HG03469 (cell line): Measurements from ENCODE around the gene POLR2H.

Experiments
- ATAC-seq: cut with Tn5 transposase; IDR thresholded peaks from one replicate; pipeline ENCODE4 v1.9.1; 2021; ENCODE audit warnings: mild to moderate bottlenecking, moderate library complexity, moderate number of reproducible peaks; ENCODE audit not compliant: unreplicated experiment

The POLR2H gene

DNA sequence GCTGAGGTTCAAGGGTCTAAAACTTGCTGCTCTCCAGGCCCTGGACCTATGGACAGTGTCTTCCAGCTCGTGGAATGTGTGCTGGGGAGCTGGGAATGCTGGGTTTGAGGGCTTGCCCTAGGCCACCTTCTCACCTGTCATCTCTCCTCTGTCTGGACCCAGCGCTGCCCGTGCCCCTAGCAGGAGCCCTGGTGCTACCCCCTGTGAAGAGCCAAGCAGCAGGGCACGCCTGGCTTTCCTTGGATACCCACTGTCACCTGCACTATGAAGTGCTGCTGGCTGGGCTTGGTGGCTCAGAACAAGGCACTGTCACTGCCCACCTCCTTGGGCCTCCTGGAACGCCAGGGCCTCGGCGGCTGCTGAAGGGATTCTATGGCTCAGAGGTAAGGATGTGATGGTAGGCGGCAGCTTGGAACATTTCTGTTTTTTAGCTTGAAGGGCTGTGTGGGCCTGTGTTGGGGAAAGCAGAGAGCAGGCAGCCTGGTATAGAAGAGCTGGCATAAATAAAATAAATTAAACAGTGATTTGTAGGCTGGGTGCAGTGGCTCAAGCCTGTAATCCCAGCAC is 23.4 kb downstream of the POLR2H start:
- no peak for ATAC-seq

- no peak for ATAC-seq
Measured at GRCh38 chr3:184386047-184386806, 24.7 kb downstream of the POLR2H start.

GRCh38 chr3:184387174-184387714 is 25.7 kb downstream of the POLR2H start:
- no peak for ATAC-seq

GRCh38 chr3:184388164-184388935 is 26.8 kb downstream of the POLR2H start:
- no peak for ATAC-seq

GRCh38 chr3:184388936-184389230 is 27.4 kb downstream of the POLR2H start:
- ATAC-seq: no peak

GRCh38 chr3:184389384-184389783 is 27.9 kb downstream of the POLR2H start:
- ATAC-seq: no peak

DNA sequence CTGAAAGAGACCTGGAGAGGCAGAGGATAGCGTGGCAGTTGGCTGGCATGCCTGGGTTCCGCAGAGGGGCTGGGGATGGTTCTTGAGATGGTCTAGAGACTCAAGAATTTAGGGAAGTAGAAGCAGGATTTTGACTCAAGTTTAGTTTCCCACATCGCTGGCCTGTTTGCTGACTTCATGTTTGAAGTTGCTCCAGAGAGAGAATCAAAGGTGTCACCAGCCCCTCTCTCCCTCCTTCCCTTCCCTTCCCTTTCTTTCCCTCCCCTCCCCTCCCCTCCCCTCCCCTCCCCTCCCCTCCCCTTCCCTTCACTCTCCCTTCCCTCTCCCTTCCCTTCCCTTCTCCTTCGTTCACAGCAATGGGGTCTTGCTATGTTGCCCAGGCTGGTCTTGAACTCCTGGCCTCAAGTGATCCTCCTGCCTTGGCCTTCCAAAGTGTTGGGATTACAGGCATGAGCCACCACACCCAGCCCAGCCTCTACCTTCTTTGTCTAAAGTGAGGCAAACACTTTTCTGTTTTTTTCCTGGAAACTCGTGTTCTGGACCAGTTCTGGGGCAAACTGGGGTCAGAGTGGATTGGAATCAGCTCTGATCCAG is 28.5 kb downstream of the POLR2H start:
- no peak for ATAC-seq

DNA sequence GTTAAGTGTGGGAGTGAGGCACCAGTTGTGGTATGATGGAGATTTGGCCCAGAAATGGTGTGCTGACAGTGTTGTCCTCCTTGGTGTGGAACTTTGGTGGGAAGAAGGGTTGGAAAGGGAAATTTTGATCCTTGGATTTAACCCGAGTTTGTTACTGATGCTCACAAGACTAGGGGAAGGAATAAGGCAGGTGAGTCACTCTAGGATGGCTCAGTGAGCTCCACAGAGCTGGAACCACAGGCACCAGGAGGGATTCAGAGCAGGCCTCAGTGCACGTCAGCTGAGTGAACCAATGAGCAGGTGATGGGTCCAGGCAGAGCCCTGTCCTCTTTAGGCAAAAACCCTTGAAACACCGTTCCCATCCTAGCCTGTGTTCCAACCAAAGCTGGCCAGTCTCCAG is 29.8 kb downstream of the POLR2H start:
- ATAC-seq: no peak

GRCh38 chr3:184395320-184395660 is 33.8 kb downstream of the POLR2H start:
- no peak for ATAC-seq

GRCh38 chr3:184399410-184399809 is 37.9 kb downstream of the POLR2H start:
- ATAC-seq: no peak

GRCh38 chr3:184405075-184406030 is 43.8 kb downstream of the POLR2H start:
- no peak for ATAC-seq

- no peak for ATAC-seq
Measured at GRCh38 chr3:184409331-184409926, 47.9 kb downstream of the POLR2H start.

DNA sequence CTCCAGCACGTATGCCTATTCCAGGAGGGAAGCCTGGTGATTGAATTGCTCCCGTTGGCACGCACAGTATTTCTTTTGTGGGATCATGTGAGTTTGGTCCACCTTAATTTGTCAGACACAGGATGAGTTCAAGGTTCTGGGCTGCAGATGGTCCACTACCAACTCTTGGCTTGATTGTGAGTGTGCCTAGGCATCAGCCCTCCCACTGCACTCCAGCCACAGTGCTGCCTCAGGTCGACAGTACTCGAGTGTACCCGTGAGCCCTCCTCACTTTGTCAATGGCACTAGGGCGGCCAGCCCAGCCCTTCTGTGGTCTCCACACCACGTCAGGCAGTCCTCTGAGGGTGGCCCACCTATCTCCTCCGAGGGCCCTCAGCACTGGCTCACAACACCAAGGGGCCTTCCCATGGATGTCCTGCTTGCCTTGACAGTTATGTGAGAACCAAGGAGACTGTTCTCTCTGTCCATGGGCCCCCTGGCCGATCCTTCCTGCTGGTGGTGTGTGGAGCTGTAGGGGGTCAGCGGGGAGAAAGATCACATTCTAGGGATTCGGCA is 48.5 kb downstream of the POLR2H start:
- ATAC-seq: no peak

DNA sequence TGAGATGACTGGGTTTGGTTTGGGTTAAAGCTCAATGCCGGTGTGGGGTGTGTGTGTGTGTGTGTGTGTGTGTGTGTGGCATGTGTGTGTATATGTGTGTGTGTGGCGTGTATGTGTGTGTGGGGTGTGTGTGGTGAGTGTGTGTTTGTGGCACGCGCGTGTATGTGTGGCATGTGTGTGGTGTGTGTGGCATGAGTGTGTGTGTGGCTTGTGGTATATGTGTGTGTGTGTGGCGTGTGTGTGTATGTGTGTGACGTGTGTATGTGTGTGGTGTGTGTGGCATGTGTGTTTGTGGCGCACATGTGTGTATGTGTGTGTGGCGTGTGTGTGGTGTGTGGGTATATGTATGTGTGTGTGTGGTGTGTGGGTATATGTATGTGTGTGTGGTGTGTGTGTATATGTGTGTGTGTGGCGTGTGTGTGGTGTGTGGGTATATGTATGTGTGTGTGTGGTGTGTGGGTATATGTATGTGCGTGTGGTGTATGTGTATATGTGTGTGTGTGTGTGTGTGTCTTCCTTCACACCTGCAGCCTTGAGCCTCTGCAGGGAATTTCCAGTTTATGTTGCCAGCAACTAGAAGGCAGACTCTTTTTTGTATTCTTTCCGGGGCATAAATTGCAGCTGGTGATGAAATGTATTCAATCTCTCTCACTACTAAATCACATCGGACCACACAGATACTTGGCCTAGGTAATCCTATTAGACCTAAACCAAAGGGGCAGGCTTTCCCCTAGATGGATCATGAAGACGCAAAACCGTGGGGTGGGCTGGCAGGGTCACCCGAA is 53.1 kb downstream of the POLR2H start:
- no peak for ATAC-seq

GRCh38 chr3:184415203-184415490 is 53.6 kb downstream of the POLR2H start:
- ATAC-seq: no peak

GRCh38 chr3:184417619-184418327 is 56.3 kb downstream of the POLR2H start:
- no peak for ATAC-seq
